Measurements from ENCODE around the gene RAPGEF2.

RAPGEF2 gene

DNA sequence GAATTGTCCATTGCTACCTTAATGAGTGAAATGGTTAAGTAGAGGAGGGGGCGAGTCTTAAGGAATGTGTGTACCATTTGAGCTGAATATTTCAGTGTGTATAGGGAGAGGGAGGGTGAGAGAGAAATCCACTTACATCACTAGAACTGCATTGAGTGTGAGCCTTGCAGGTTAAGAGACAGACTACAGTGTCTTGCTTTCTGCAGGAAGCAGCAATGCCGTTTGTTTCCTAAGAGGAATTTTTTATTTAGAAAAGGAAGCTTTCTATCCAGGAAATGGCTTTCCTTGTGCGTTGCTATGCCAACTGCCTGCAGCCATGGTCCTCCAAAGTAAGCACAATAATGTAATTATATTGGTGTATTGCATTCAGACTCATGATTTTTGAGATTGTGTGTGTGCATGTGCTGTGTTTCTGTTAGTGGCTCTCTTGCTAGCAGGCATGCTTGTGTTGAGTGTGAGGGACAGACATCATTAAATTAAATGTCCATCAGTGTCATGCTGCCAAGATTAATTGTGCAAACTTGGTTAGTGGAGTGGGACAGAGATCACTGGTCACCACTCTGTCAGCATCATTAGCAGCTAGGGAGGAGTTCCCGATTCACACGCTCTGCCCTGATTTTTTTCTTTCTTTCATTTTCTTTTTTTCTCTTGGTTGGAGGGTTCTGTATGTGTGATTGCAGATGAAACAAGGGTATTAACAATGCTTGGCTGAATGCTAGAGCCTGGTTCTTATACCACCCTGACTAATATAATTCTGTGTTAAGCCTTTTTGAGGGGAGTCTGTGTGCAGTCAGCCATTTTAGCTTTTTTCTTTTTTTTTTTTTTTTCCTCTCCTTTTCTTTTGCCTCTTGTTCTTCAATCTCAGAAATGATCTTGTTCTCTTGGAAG is 164.3 kb downstream of the RAPGEF2 start:
- Histone ChIP-seq H3K27ac (no peak overlapping the region), H3K27me3 (ENCODE audit: insufficient read depth, low read depth, severe bottlenecking) (no peaks in the 10 kb centered on the region), H3K4me3 (ENCODE audit: low read depth, low read length) (no peak overlapping the region), H3K36me3 (no peaks in the 10 kb centered on the region), H3K9me3 (ENCODE audit: severe bottlenecking) (no peaks in the 10 kb centered on the region)
- no peak for DNase-seq
- TF ChIP-seq, protein P1, sequence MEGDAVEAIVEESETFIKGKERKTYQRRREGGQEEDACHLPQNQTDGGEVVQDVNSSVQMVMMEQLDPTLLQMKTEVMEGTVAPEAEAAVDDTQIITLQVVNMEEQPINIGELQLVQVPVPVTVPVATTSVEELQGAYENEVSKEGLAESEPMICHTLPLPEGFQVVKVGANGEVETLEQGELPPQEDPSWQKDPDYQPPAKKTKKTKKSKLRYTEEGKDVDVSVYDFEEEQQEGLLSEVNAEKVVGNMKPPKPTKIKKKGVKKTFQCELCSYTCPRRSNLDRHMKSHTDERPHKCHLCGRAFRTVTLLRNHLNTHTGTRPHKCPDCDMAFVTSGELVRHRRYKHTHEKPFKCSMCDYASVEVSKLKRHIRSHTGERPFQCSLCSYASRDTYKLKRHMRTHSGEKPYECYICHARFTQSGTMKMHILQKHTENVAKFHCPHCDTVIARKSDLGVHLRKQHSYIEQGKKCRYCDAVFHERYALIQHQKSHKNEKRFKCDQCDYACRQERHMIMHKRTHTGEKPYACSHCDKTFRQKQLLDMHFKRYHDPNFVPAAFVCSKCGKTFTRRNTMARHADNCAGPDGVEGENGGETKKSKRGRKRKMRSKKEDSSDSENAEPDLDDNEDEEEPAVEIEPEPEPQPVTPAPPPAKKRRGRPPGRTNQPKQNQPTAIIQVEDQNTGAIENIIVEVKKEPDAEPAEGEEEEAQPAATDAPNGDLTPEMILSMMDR (IDR thresholded peaks at IDR 0.05; ENCODE audit: low read depth, low read length): no peak

DNA sequence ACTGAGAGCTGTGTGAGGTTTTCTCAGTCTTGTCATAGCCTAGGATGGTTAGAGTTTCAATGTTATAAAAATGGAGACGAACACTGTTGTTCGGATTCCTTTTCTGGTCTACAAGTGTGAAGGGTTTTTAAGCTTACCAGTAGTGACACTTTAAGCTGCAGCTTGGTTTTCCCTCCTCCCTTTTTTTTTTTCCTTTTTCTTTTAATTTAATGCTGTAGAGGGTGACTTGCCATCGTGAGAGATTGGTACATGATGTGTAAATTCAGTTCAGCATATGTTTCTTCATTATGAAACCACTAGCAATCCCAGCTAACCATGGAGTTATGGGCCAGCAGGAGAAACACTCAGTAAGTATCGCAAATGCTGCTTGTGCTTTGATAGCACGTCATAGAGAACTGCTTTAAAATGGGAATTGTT is 165.0 kb downstream of the RAPGEF2 start:
- Histone ChIP-seq H3K27me3 (ENCODE audit: insufficient read depth, low read depth, severe bottlenecking) (no peaks in the 10 kb centered on the region), H3K27ac (no peak overlapping the region), H3K4me3 (ENCODE audit: low read depth, low read length) (no peak overlapping the region), H3K36me3 (no peaks in the 10 kb centered on the region), H3K9me3 (ENCODE audit: severe bottlenecking) (no peaks in the 10 kb centered on the region)
- DNase-seq: no peak
- TF ChIP-seq, protein P1 (IDR thresholded peaks at IDR 0.05; ENCODE audit: low read depth, low read length): no peak

DNA sequence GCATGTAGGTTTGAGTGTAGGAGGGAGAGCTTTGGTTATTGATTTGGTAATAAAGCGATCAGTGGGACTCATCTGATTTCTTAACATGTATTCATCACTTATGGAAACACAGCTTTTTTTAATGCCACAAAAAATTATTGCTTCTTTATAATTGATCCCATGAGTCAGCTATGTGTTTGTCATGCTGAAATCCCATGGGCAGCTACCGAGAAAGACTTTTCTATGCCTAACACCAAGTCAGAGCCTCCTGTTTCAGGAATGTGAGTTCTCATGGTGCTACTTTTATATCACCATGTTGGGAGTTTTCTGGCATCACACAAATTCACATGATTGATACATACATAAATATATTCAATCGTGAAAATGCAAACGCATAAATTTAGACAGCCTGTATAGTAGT is 165.7 kb downstream of the RAPGEF2 start:
- no peak for DNase-seq
- H3K9me3 ChIP-seq (ENCODE audit: severe bottlenecking): no peaks in the 10 kb centered on the region
- no peaks in the 10 kb centered on the region for H3K27me3 ChIP-seq (ENCODE audit: insufficient read depth, low read depth, severe bottlenecking)
- no peaks in the 10 kb centered on the region for H3K36me3 ChIP-seq
- H3K27ac ChIP-seq: no peak overlapping the region
- no peak overlapping the region for H3K4me3 ChIP-seq (ENCODE audit: low read depth, low read length)
- TF ChIP-seq, protein P1 (IDR thresholded peaks at IDR 0.05; ENCODE audit: low read depth, low read length): no peak

- Histone ChIP-seq H3K4me3 (ENCODE audit: low read depth, low read length) (no peak overlapping the region), H3K27me3 (ENCODE audit: insufficient read depth, low read depth, severe bottlenecking) (no peaks in the 10 kb centered on the region), H3K27ac (no peak overlapping the region), H3K9me3 (ENCODE audit: severe bottlenecking) (no peaks in the 10 kb centered on the region), H3K36me3 (no peaks in the 10 kb centered on the region)
- TF ChIP-seq, protein P1 (IDR thresholded peaks at IDR 0.05; ENCODE audit: low read depth, low read length): no peak
- no peak for DNase-seq
These were observed 166.2 kb downstream of the RAPGEF2 start for GRCh38 chr4:159269116-159269515.

DNA sequence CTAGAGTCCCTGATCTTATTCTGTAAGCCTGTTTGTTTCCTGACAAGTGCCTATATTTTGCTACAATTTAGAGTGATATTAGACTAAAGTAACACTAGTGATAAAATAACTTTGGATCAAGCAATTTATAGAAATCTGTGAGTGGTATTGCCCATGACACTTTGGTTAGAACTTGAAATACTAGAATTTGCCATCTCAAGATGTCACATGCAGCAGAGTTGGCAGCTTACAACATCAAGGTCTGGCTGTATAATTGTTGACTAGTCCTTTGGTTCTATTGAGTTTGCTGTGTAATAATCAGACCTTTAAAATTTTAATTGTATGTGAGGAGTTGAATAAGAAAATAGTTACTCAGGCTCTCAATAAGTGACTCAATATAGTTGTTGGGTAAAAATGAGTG is 167.1 kb downstream of the RAPGEF2 start:
- no peak for DNase-seq
- Histone ChIP-seq H3K9me3 (ENCODE audit: severe bottlenecking) (no peaks in the 10 kb centered on the region), H3K27me3 (ENCODE audit: insufficient read depth, low read depth, severe bottlenecking) (no peaks in the 10 kb centered on the region), H3K36me3 (no peaks in the 10 kb centered on the region), H3K27ac (no peak overlapping the region), H3K4me3 (ENCODE audit: low read depth, low read length) (no peak overlapping the region)
- TF ChIP-seq, protein P1 (IDR thresholded peaks at IDR 0.05; ENCODE audit: low read depth, low read length): no peak

All from WERI-Rb-1 (cell line).